ENCODE data around the gene HOOK1. TPM values are rescaled to one million over a fixed set of nuclear protein-coding genes. Genes with fewer than 3 reads are reported as not detected.

Gene HOOK1
- total and polyA plus RNA-seq, 8 donors, result 1.8 to 41.9 (median 7.1) TPM

GRCh38 chr1:59871746-59872145, 57.0 kb downstream of the HOOK1 start:
- TF ChIP-seq POLR2AphosphoS5 (IDR thresholded peaks at IDR 0.05) (no peak), CTCF (IDR thresholded peaks at IDR 0.05) (no peak), POLR2A (IDR thresholded peaks at IDR 0.05) (no peak), EP300 (IDR thresholded peaks at IDR 0.05) (no peak)
- DNase-seq, result no peak
- H3K4me3 ChIP-seq, result no peak overlapping the region
- peaks cover 0 to 38% (median 2%) of the 10 kb centered on the region in 4 donors for H3K36me3 ChIP-seq
- no peak overlapping the region for H3K27ac ChIP-seq
- intact Hi-C loops (cut with DNase I; ENCODE audit: low total_unique reads), result no loop called here
- H3K9me3 ChIP-seq, result peaks cover 0 to 4% (median 2%) of the 10 kb centered on the region in 4 donors
- H3K27me3 ChIP-seq, result no peaks in the 10 kb centered on the region
- H3K4me1 ChIP-seq, result no peaks in the 10 kb centered on the region

DNA sequence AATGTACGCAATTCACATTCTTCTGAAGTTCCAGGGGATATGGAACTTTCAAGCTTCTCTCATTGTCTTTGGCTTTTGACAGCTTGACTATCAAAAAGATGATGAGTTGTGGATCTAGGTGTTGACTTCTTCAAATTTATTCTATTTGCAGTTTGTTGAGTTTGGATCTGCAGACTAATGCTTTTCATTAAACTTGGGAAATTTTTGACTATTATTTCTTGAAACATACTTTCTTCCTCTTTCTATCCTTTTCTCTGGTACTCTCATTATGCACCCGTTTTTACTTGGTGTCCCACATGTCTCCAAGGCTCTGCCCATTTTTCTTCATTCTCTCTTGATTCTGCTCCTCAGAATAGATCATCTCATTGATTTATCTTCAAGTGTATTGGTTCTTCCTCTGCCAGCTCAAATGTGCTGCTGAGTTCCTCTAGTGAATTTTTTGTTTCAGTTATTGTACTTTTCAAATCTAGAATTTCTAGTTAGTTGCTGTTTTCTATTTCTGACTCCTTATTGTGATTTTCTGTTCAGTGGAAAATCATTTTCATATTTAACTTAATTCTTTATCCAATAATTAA, 62.4 kb downstream of the HOOK1 start:
- intact Hi-C loops (cut with DNase I; ENCODE audit: low total_unique reads), result loop anchor here (5.0 kb wide), 1 partner anchor 75 kb away; no protein-coding TSS in a partner anchor
- WGBS, 5 donors, result 90 to 98% (median 97%) methylated on average over 2 of the region's 2 CpGs
- Histone ChIP-seq H3K4me3 (no peak overlapping the region), H3K4me1 (no peaks in the 10 kb centered on the region), H3K27me3 (no peaks in the 10 kb centered on the region), H3K27ac (no peak overlapping the region), H3K9me3 (peaks cover 0 to 13% (median 6%) of the 10 kb centered on the region in 4 donors), H3K36me3 (peaks cover 0 to 10% (median 0%) of the 10 kb centered on the region in 4 donors)
- no peak for DNase-seq
- TF ChIP-seq EP300 (IDR thresholded peaks at IDR 0.05) (no peak), POLR2AphosphoS5 (IDR thresholded peaks at IDR 0.05) (no peak), POLR2A (IDR thresholded peaks at IDR 0.05) (no peak), CTCF (IDR thresholded peaks at IDR 0.05) (no peak)

- intact Hi-C loops (cut with DNase I; ENCODE audit: low total_unique reads), result loop anchor here (5.0 kb wide), 1 partner anchor 74 kb away; no protein-coding TSS in a partner anchor
- no peak overlapping the region for H3K27ac ChIP-seq
- H3K36me3 ChIP-seq, result peaks cover 0 to under 1% (median 0%) of the 10 kb centered on the region in 4 donors
- no peak for DNase-seq
- H3K4me1 ChIP-seq, result no peaks in the 10 kb centered on the region
- peaks cover 0 to 13% (median 6%) of the 10 kb centered on the region in 4 donors for H3K9me3 ChIP-seq
- H3K27me3 ChIP-seq, result no peaks in the 10 kb centered on the region
- 68 to 75% (median 74%) methylated on average over 3 of the region's 3 CpGs for whole genome bisulfite sequencing, 5 donors
- no peak overlapping the region for H3K4me3 ChIP-seq
- TF ChIP-seq POLR2A (IDR thresholded peaks at IDR 0.05) (no peak), POLR2AphosphoS5 (IDR thresholded peaks at IDR 0.05) (no peak), EP300 (IDR thresholded peaks at IDR 0.05) (no peak), CTCF (IDR thresholded peaks at IDR 0.05) (no peak)
These were observed 63.6 kb downstream of the HOOK1 start for GRCh38 chr1:59878370-59878769.

DNA sequence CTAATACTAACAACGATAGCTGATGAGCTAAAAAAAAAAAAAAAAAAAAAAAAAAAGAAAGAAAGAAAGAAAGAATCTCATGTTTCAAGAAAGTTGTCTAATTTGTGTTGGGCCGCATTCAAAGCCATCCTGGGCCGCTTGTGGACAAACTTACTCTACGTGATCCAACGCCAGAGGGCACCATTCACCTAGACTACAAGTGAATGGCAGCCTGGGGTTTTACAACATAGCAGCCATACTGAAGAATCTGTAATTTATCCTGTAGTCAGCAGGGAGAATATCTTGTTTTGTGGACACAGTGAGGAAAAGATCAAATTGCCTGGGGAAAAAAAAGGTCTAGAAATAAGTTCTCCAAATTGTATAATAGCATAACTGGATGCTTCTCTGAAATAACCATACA, 64.8 kb downstream of the HOOK1 start:
- H3K27ac ChIP-seq, result no peak overlapping the region
- TF ChIP-seq POLR2A (IDR thresholded peaks at IDR 0.05), result no peak
- peak in 1 of 3 donors; percentile 25 for TF ChIP-seq POLR2AphosphoS5 (IDR thresholded peaks at IDR 0.05)
- TF ChIP-seq EP300 (IDR thresholded peaks at IDR 0.05), result no peak
- peak in 4 of 7 experiments; percentile 45 to 73 (median 52) for TF ChIP-seq CTCF (IDR thresholded peaks at IDR 0.05)

More for the DNA sequence above, 64.8 kb downstream of the HOOK1 start:
- intact Hi-C loops (cut with DNase I; ENCODE audit: low total_unique reads), result loop anchor here (5.0 kb wide), 1 partner anchor 73 kb away; no protein-coding TSS in a partner anchor
- peak; percentile 87 to 92 for DNase-seq
- Histone ChIP-seq H3K9me3 (peaks cover 0 to 13% (median 6%) of the 10 kb centered on the region in 4 donors), H3K27me3 (no peaks in the 10 kb centered on the region), H3K4me3 (no peak overlapping the region), H3K36me3 (no peaks in the 10 kb centered on the region), H3K4me1 (no peaks in the 10 kb centered on the region)
- WGBS, 5 donors, result 20 to 37% (median 24%) methylated on average over 5 of the region's 5 CpGs
